Neural crest cell (in vitro differentiated cells): ENCODE results near the gene VWA8. TPM values are rescaled to one million over a fixed set of nuclear protein-coding genes. Genes with fewer than 3 reads are reported as not detected.
A peak's percentile ranks its signal among the peaks of the same experiment; 100 is the strongest.
"Not testable (repeated sequence)": the region's sequence is repeated elsewhere in the genome, so short reads cannot be mapped to it uniquely, and the experiment has no call there.

Source experiments
- DNase-seq: peaks from one replicate; pipeline ENCODE4 v3.0.0; 2021; ENCODE audit warnings: low read depth, mixed read lengths, low spot score
- H3K27ac Mint-ChIP-seq: one replicate; pipeline ENCODE4 v1.8.0; 2021; ENCODE audit warnings: mild to moderate bottlenecking, mixed read lengths; ENCODE audit not compliant: unreplicated experiment
- H3K27me3 Mint-ChIP-seq: 2 replicates; pipeline ENCODE4 v1.8.0; 2021; ENCODE audit warnings: low read depth, mild to moderate bottlenecking, mixed read lengths
- H3K36me3 Mint-ChIP-seq: 2 replicates; pipeline ENCODE4 v1.8.0; 2021; ENCODE audit warnings: low read depth, mild to moderate bottlenecking, mixed read lengths
- H3K4me1 Mint-ChIP-seq: 2 replicates; pipeline ENCODE4 v1.8.0; 2021; ENCODE audit warnings: mixed read lengths
- H3K4me3 Mint-ChIP-seq: one replicate; pipeline ENCODE4 v1.8.0; 2021; ENCODE audit warnings: mild to moderate bottlenecking, mixed read lengths
- H3K9me3 Mint-ChIP-seq: 2 replicates; pipeline ENCODE4 v1.8.0; 2021; ENCODE audit warnings: mixed read lengths
- total RNA-seq: library from RNA; stranded (reverse); gene quantifications from 2 replicates; pipeline ENCODE4 v1.2.1, GENCODE V29; 2021
- TF ChIP-seq, protein P1 (sequence below): fragments of 200-600 bp; sonication (generic); conservative IDR thresholded peaks from 2 replicates; pipeline ENCODE4 v1.5.0; 2021; ENCODE audit warnings: antibody characterized with exemption, mild to moderate bottlenecking

Gene VWA8
- total RNA-seq, 1 donor from 2014 or later = 19.5 TPM

DNA sequence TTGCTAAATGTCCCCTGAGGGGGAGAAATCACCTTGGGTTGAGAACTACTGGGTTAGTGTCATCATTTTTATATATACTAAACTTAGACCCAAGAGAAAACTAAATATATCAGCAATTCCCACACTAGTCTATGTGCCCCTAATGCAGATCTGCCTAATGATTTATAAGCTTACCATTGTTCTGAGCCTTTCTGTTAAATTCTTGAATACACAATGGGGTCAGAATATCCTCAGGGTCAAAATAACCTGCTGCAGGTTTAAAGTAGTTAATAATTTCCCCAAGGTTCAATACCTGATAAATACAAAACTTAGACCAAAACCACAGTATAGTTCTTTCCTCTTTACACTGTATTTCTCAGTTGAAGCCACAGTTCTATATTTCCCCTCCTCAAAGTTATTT lies 4.6 kb downstream of the VWA8 start:
- H3K4me1 Mint-ChIP-seq = peaks cover 38% of the 10 kb centered on the region
- DNase-seq = no peak
- no peaks in the 10 kb centered on the region for H3K36me3 Mint-ChIP-seq
- H3K9me3 Mint-ChIP-seq = no peaks in the 10 kb centered on the region
- H3K27me3 Mint-ChIP-seq = no peaks in the 10 kb centered on the region
- TF ChIP-seq, protein P1, sequence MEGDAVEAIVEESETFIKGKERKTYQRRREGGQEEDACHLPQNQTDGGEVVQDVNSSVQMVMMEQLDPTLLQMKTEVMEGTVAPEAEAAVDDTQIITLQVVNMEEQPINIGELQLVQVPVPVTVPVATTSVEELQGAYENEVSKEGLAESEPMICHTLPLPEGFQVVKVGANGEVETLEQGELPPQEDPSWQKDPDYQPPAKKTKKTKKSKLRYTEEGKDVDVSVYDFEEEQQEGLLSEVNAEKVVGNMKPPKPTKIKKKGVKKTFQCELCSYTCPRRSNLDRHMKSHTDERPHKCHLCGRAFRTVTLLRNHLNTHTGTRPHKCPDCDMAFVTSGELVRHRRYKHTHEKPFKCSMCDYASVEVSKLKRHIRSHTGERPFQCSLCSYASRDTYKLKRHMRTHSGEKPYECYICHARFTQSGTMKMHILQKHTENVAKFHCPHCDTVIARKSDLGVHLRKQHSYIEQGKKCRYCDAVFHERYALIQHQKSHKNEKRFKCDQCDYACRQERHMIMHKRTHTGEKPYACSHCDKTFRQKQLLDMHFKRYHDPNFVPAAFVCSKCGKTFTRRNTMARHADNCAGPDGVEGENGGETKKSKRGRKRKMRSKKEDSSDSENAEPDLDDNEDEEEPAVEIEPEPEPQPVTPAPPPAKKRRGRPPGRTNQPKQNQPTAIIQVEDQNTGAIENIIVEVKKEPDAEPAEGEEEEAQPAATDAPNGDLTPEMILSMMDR = no peak
- peak overlapping the region; percentile 29 for H3K4me3 Mint-ChIP-seq
- H3K27ac Mint-ChIP-seq = no peak overlapping the region

DNA sequence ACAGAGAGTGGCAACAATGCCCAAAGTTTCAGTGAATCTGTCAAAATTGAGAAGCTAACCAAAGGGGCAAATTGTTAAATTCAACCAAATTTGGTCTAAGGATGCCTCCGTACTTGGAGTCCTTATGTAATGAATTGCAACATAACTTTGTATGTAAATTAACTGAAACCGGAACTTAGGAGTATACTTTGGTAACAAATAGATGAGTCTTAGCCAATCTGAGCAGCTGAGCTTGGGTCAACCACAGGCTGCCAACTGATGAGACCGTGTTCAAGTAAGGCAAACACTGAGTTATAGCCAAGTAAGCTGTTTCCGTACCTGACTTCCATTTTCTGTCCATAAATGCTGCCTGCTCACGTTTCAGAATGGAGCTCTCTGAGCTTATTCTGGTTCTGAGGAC lies 5.3 kb downstream of the VWA8 start:
- TF ChIP-seq, protein P1 = no peak
- H3K27me3 Mint-ChIP-seq = no peaks in the 10 kb centered on the region
- DNase-seq = no peak
- peaks cover 37% of the 10 kb centered on the region for H3K4me1 Mint-ChIP-seq
- no peaks in the 10 kb centered on the region for H3K36me3 Mint-ChIP-seq
- H3K27ac Mint-ChIP-seq = no peak overlapping the region
- no peaks in the 10 kb centered on the region for H3K9me3 Mint-ChIP-seq
- H3K4me3 Mint-ChIP-seq = peak overlapping the region; percentile 44

DNA sequence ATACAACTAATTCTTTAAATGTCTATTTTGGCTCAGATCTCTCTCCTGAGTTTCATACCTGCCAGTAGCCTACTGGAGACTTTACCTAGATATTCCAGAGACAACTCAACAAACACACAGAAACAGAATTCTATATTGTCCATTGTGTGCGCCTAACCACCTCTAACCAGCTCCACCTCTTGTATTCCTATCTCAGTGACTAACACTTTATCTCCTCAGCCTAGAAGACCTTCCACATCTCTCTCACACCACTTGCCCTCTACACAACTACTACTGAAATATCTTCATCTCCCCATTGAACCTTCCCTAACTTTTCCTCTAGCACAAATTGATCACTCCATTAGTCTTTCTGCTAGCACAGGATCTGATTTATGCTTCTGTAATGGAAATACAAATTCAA lies 6.7 kb downstream of the VWA8 start:
- Mint-ChIP-seq H3K9me3 (no peaks in the 10 kb centered on the region), H3K27me3 (no peaks in the 10 kb centered on the region), H3K4me3 (no peak overlapping the region), H3K36me3 (peaks cover under 1% of the 10 kb centered on the region), H3K27ac (no peak overlapping the region), H3K4me1 (peaks cover 25% of the 10 kb centered on the region)
- no peak for DNase-seq
- TF ChIP-seq, protein P1 = no peak

DNA sequence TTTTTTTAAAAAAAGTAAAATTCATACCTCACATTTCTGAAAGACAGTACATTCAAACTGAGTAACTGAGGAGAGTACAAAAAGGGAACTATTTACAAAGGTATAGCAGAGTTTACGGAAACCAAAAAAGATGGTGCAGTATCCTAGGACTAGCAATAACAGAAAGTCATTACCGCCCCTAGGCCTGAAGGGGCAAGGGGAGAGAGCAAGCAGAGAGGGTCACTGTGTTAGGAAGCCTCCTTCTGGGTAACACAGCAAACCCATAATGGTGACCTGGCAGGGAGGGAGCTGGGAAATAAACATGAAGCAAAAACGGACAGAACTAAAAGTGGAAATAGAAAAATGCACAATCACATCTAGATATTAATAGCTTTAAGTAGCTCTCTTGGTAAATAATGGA lies 8.2 kb downstream of the VWA8 start:
- TF ChIP-seq, protein P1 = no peak
- H3K27me3 Mint-ChIP-seq = no peaks in the 10 kb centered on the region
- DNase-seq = no peak
- H3K4me1 Mint-ChIP-seq = peaks cover 12% of the 10 kb centered on the region
- H3K9me3 Mint-ChIP-seq = no peaks in the 10 kb centered on the region
- no peak overlapping the region for H3K27ac Mint-ChIP-seq
- no peak overlapping the region for H3K4me3 Mint-ChIP-seq
- H3K36me3 Mint-ChIP-seq = peaks cover 5% of the 10 kb centered on the region

DNA sequence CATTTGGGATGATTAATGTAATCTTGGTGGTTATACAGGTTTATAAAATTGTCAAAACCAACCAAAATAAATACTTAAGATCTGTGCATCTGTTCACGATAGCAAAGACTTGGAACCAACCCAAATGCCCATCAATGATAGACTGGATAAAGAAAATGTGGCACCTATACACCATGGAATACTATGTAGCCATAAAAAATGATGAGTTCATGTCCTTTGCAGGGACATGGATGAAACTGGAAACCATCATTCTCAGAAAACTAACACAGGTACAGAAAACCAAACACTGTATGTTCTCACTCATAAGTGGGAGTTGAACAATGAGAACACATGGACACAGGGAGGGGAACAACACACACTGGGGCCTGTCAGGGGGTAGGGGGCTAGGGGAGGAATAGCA lies 11.8 kb downstream of the VWA8 start:
- H3K4me1 Mint-ChIP-seq, H3K27me3 Mint-ChIP-seq, DNase-seq, H3K4me3 Mint-ChIP-seq, H3K27ac Mint-ChIP-seq, H3K9me3 Mint-ChIP-seq: not testable (repeated sequence)
- peaks cover 30% of the 10 kb centered on the region for H3K36me3 Mint-ChIP-seq

DNA sequence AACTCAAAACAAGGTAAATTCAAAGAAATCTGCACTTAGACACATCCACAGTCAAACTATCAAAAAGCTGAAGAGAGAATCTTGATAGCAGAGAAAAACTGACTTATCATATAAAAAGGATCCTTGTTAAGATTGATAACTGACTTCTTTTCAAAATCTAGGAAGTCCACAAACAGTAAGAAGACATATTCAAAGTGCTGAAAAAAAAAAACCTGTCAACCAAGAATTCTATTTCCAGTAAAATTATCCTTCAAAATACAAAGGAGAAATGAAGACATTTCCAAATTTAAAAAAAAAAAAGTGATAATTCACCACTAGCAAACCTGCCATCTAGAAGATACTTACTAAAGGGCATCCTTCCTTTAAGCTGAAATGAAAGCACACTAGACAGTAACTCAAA lies 15.0 kb downstream of the VWA8 start:
- H3K36me3 Mint-ChIP-seq = peaks cover 30% of the 10 kb centered on the region
- no peak for DNase-seq

More for the DNA sequence above, 15.0 kb downstream of the VWA8 start:
- no peaks in the 10 kb centered on the region for H3K27me3 Mint-ChIP-seq
- H3K9me3 Mint-ChIP-seq = peaks cover 3% of the 10 kb centered on the region
- TF ChIP-seq, protein P1 = no peak
- H3K4me3 Mint-ChIP-seq = no peak overlapping the region
- no peak overlapping the region for H3K27ac Mint-ChIP-seq
- peaks cover 10% of the 10 kb centered on the region for H3K4me1 Mint-ChIP-seq
